GM12865 (cell line): ENCODE data around the gene CPSF7.
"Not testable (repeated sequence)": the region's sequence is repeated elsewhere in the genome, so short reads cannot be mapped to it uniquely, and the experiment has no call there.

Experiments used
- DNase-seq: peaks from one replicate; pipeline ENCODE4 v3.0.0; 2010; ENCODE audit warnings: low read depth
- H3K4me3 ChIP-seq: 2 replicates; pipeline ENCODE4 v1.5.1; 2011; ENCODE audit warnings: mild to moderate bottlenecking, low read depth, low read length, control low read depth
- TF ChIP-seq, protein P1 (sequence below): IDR thresholded peaks from 2 replicates; pipeline ENCODE4 v1.5.1; 2011; ENCODE audit warnings: low read length, control low read depth, low read depth, inconsistent platforms; ENCODE audit not compliant: insufficient read depth; ENCODE audit errors: missing control alignments

Gene CPSF7

DNA sequence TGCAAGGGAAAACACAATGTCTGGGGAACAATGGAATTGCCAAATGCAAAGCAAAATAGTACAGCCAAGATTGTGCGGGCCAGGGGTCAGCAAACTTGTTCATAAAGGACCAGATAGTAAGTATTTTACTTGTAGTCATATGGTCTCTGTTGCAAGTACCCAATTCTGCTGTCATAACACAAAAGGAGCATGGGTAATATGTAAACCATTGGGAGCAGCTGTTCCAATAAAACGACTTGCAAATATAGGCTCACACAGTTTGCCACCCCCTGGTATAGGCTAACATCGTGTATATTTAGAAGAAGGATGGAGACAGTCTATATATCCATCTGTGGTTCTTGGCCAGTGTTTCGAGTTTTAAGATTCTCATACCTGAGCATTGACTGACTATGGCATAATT lies 15.7 kb upstream of the CPSF7 start:
- TF ChIP-seq, protein P1, sequence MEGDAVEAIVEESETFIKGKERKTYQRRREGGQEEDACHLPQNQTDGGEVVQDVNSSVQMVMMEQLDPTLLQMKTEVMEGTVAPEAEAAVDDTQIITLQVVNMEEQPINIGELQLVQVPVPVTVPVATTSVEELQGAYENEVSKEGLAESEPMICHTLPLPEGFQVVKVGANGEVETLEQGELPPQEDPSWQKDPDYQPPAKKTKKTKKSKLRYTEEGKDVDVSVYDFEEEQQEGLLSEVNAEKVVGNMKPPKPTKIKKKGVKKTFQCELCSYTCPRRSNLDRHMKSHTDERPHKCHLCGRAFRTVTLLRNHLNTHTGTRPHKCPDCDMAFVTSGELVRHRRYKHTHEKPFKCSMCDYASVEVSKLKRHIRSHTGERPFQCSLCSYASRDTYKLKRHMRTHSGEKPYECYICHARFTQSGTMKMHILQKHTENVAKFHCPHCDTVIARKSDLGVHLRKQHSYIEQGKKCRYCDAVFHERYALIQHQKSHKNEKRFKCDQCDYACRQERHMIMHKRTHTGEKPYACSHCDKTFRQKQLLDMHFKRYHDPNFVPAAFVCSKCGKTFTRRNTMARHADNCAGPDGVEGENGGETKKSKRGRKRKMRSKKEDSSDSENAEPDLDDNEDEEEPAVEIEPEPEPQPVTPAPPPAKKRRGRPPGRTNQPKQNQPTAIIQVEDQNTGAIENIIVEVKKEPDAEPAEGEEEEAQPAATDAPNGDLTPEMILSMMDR, result no peak
- no peak overlapping the region for H3K4me3 ChIP-seq
- DNase-seq, result no peak

GRCh38 chr11:61442616-61443015 lies 12.8 kb upstream of the CPSF7 start:
- TF ChIP-seq, protein P1, result no peak
- no peak overlapping the region for H3K4me3 ChIP-seq
- no peak for DNase-seq

DNA sequence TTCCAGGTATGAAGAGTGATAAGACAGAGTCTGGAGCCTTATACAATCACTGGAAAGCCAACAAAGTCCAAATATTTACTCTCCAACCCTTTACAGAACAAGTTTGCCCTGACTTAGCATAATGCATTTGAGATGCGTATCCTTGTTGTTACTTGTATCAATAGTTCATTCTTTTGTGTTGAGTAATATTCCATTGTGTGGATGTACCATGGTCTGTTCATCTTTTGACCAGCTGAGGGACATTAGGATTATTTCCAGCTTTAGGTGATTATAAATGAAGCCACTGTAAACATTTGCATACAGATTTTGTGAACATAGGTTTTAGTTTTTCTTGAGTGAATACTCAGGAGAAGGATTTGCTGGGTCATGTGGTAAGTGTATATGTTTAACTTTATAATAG lies 9.8 kb upstream of the CPSF7 start:
- H3K4me3 ChIP-seq, result no peak overlapping the region
- DNase-seq, result no peak
- TF ChIP-seq, protein P1, result no peak

DNA sequence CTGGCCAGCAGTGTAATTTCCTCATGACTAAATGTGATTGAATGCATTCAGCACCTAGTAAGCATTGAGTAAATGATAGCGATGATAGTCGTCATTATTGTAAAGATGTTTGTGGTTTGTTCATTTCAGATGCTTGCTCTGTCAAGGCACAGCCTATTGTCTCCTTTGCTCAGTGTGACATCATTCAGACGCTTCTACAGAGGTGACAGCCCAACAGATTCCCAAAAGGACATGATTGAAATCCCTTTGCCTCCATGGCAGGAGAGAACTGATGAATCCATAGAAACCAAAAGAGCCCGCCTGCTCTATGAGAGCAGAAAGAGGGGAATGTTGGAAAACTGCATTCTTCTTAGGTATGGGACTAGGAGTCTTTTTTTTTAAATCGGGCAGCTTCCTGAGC lies 7.7 kb upstream of the CPSF7 start:
- TF ChIP-seq, protein P1, result no peak
- no peak overlapping the region for H3K4me3 ChIP-seq
- DNase-seq, result no peak

DNA sequence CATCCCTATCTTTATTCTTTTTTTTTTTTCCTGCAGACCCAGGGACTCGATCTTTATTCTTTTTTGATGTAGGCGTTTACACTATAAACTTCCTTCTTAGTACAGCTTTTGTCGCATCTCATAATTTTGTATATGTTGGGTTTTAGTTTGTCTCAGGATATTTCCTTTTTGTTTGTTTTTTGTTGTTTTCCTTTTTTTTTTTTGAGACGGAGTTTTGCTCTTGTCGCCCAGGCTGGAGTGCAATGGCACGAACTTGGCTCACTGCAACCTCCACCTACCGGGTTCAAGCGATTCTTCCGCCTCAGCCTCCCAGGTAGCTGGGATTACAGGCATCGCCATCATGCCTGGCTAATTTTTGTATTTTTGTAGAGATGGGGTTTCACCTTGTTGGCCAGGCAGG lies 1.1 kb upstream of the CPSF7 start:
- DNase-seq, result not testable (repeated sequence)
- peak overlapping the region; percentile 86 for H3K4me3 ChIP-seq

GRCh38 chr11:61429346-61429690 lies 457 bp downstream of the CPSF7 start:
- DNase-seq, result peak; percentile 84

GRCh38 chr11:61425367-61426131 lies 4.2 kb downstream of the CPSF7 start:
- TF ChIP-seq, protein P1, result no peak
- no peak for DNase-seq
- no peak overlapping the region for H3K4me3 ChIP-seq

More at GRCh38 chr11:61429346-61429690, 457 bp downstream of the CPSF7 start:
- TF ChIP-seq, protein P1, result peak; percentile 37
- peak overlapping the region; percentile 88 for H3K4me3 ChIP-seq
